CD4-positive, alpha-beta T cell treated with Interleukin-10 for 1 hour (primary cell): ENCODE data around the gene CSTF2T.

ENCODE experiments used
- DNase-seq: peaks from one replicate; pipeline ENCODE4 v3.0.0-alpha.2; 2020

The CSTF2T gene

GRCh38 chr10:51699475-51700227, at the start of gene CSTF2T:
TSS of gene CSTF2T (minus strand) at chr10:51699595. CDS start at chr10:51699549, 46 bp downstream.
- peak; percentile 94 for DNase-seq

GRCh38 chr10:51748959-51749358, 49.6 kb upstream of the CSTF2T start:
- DNase-seq, result no peak

GRCh38 chr10:51747216-51747615, 47.8 kb upstream of the CSTF2T start:
- no peak for DNase-seq

GRCh38 chr10:51745397-51745796, 46.0 kb upstream of the CSTF2T start:
- no peak for DNase-seq

GRCh38 chr10:51744235-51745000, 45.0 kb upstream of the CSTF2T start:
- DNase-seq, result no peak

GRCh38 chr10:51743146-51743545, 43.8 kb upstream of the CSTF2T start:
- no peak for DNase-seq

GRCh38 chr10:51733057-51733456, 33.7 kb upstream of the CSTF2T start:
- no peak for DNase-seq

- DNase-seq, result no peak
These were observed 30.6 kb upstream of the CSTF2T start for GRCh38 chr10:51729822-51730555.

GRCh38 chr10:51724038-51724437, 24.6 kb upstream of the CSTF2T start:
- DNase-seq, result no peak

- DNase-seq, result no peak
These were observed 19.5 kb upstream of the CSTF2T start for GRCh38 chr10:51718804-51719291.

- no peak for DNase-seq
These were observed 17.6 kb upstream of the CSTF2T start for GRCh38 chr10:51716981-51717380.

GRCh38 chr10:51711519-51711891, 12.1 kb upstream of the CSTF2T start:
- DNase-seq, result no peak

- DNase-seq, result no peak
These were observed 10.1 kb upstream of the CSTF2T start for GRCh38 chr10:51709324-51709972.

GRCh38 chr10:51708609-51709008, 9.2 kb upstream of the CSTF2T start:
- no peak for DNase-seq

GRCh38 chr10:51707821-51708424, 8.5 kb upstream of the CSTF2T start:
- no peak for DNase-seq

- DNase-seq, result no peak
These were observed 8.0 kb upstream of the CSTF2T start for GRCh38 chr10:51707392-51707791.

- no peak for DNase-seq
These were observed 6.8 kb upstream of the CSTF2T start for GRCh38 chr10:51706225-51706624.

- DNase-seq, result no peak
These were observed 6.4 kb upstream of the CSTF2T start for GRCh38 chr10:51705774-51706173.

GRCh38 chr10:51700228-51700817, 928 bp upstream of the CSTF2T start:
- peak; percentile 44 for DNase-seq

- DNase-seq, result no peak
These were observed 285 bp downstream of the CSTF2T start for GRCh38 chr10:51699145-51699474.

- no peak for DNase-seq
These were observed 827 bp downstream of the CSTF2T start for GRCh38 chr10:51698473-51699063.

GRCh38 chr10:51696251-51696650, 3.1 kb downstream of the CSTF2T start:
- DNase-seq, result no peak
